Activated naive CD8-positive, alpha-beta T cell treated with anti-CD3 and anti-CD28 coated beads, Interleukin-2, amount 50 U/mL, for 24 hours (primary cell): ENCODE measurements around the gene TMEM187.

Experiments used
- ATAC-seq: fragments of 150-1000 bp; cut with Tn5 transposase; one replicate; pipeline ENCODE4 v1.10.0; 2021
- DNase-seq: peaks from one replicate; pipeline ENCODE4 v3.0.0; 2021
- H3K27ac Mint-ChIP-seq: one replicate; pipeline ENCODE4 v1.8.0; 2021; ENCODE audit warnings: mild to moderate bottlenecking, mixed read lengths
- H3K27me3 Mint-ChIP-seq: one replicate; pipeline ENCODE4 v1.8.0; 2021; ENCODE audit warnings: mixed read lengths
- H3K36me3 Mint-ChIP-seq: one replicate; pipeline ENCODE4 v1.8.0; 2021; ENCODE audit warnings: low read depth, mixed read lengths
- H3K4me1 Mint-ChIP-seq: one replicate; pipeline ENCODE4 v1.8.0; 2021; ENCODE audit warnings: mixed read lengths
- H3K4me3 Mint-ChIP-seq: one replicate; pipeline ENCODE4 v1.8.0; 2021; ENCODE audit warnings: mild to moderate bottlenecking, moderate library complexity, mixed read lengths
- H3K9me3 Mint-ChIP-seq: one replicate; pipeline ENCODE4 v1.8.0; 2021; ENCODE audit warnings: mixed read lengths

The TMEM187 gene

DNA sequence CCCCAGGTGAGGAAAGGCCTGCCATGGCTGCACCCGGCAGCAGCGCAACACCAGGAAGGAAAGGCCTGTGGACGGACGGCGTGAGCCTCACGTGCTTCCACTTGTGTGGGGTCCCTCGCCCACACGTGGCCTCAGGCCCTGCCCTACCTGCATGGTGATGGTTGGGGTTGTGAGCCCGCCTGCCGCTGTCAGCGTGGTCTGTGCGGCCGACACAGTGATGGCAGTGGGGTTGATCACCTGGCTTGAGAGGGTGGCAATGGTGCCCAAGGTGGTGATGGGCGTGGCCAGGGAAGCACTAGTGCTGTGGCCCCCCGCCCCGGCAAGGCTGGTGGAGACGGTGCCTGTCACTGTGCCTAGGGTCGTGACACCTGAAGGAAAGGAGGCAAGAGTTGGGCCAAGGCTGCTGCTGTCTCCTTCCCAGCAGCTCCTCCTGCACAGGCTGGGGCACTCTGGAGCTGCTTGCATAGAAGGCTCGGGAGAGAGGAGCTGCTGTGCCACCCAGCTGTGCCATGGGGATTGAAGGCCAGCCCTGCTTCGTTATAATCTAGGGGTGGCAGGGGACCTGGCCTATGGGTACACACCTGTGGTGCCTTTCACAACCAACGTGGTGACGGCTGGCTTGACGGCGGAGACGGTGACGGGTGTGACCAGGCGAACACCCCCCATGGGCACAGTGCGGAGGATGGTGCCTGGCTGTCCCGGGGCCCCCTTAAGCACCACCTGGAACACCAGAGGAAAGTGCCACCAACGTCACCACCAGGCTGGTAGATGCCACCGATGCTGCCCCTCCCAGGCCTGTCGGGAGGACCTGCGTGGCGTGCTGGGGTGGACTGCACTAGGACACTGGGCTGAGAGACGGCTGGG is 16.3 kb upstream of the TMEM187 start:
- no peak overlapping the region for H3K27ac Mint-ChIP-seq
- H3K4me1 Mint-ChIP-seq: peaks cover 13% of the 10 kb centered on the region
- no peaks in the 10 kb centered on the region for H3K27me3 Mint-ChIP-seq
- no peak for DNase-seq
- no peaks in the 10 kb centered on the region for H3K9me3 Mint-ChIP-seq
- H3K36me3 Mint-ChIP-seq: peaks cover 24% of the 10 kb centered on the region
- no peak for ATAC-seq
- H3K4me3 Mint-ChIP-seq: no peak overlapping the region

DNA sequence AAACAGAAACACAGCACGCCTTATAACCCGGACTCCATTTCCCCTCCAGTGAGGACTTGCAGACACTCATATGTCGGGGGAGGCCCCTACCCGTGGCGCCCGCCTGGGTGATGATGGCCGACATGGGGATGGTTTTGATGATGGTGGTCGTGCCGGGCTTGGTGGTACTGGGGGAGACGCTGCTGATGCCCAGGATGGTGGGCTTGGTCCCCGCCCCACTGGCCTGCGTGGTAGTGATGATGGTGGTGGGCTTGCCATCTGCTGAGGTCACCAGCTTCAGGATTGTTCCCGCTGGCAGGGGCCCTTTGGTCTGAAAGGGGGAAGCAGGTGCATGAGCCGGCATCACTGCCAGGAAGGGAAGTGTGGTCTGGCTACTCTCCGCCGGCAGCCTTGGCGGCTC is 15.3 kb upstream of the TMEM187 start:
- Mint-ChIP-seq H3K27me3 (no peaks in the 10 kb centered on the region), H3K4me3 (no peak overlapping the region), H3K27ac (no peak overlapping the region), H3K9me3 (no peaks in the 10 kb centered on the region), H3K4me1 (peaks cover 10% of the 10 kb centered on the region), H3K36me3 (peaks cover 20% of the 10 kb centered on the region)
- DNase-seq: no peak
- ATAC-seq: no peak

DNA sequence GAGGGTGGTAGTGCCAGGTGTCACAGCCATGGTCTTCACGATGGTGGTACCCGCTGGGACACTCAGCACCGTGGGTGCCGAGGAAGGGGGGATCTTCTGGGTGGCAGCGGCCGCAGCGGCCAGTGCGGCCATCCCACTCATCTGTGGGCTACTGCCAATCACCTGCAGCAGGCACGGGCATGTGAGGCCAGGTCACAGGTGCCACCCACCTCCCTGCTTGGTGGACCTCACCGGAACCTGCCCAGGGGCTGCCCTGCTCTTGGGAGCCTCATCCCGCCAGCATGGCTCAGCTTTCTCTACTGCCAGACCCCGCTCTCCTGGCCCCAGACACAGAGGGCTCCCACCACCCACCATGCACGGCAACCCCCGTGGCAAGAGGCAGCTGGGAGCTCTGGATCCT is 13.9 kb upstream of the TMEM187 start:
- Mint-ChIP-seq H3K27ac (no peak overlapping the region), H3K27me3 (no peaks in the 10 kb centered on the region), H3K4me1 (peaks cover 4% of the 10 kb centered on the region), H3K4me3 (no peak overlapping the region), H3K36me3 (peaks cover 20% of the 10 kb centered on the region), H3K9me3 (no peaks in the 10 kb centered on the region)
- DNase-seq: no peak
- no peak for ATAC-seq

DNA sequence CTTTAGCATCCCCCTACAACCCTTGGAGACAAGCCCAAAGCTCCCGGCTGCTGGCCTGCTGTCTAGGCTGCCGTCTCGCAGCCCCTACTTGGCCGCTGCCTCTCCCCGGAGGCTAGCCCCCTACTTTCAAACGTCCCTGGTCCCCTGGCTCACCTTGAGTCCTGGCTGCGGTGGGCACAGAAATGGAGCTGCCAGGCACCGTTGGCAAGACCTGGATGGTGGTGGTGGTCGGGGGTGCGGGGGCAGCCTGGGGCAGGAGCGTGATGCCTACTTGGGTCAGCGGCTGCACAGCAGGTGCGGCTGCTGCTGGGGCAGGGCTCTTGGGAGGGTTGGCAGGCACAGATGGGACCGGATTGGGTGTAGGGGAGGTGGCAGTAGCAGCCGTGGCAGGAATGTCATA is 12.9 kb upstream of the TMEM187 start:
- no peaks in the 10 kb centered on the region for H3K27me3 Mint-ChIP-seq
- H3K9me3 Mint-ChIP-seq: no peaks in the 10 kb centered on the region
- H3K27ac Mint-ChIP-seq: no peak overlapping the region
- ATAC-seq (no peak), DNase-seq (no peak)
- H3K4me1 Mint-ChIP-seq: peaks cover under 1% of the 10 kb centered on the region
- H3K4me3 Mint-ChIP-seq: no peak overlapping the region
- peaks cover 14% of the 10 kb centered on the region for H3K36me3 Mint-ChIP-seq

DNA sequence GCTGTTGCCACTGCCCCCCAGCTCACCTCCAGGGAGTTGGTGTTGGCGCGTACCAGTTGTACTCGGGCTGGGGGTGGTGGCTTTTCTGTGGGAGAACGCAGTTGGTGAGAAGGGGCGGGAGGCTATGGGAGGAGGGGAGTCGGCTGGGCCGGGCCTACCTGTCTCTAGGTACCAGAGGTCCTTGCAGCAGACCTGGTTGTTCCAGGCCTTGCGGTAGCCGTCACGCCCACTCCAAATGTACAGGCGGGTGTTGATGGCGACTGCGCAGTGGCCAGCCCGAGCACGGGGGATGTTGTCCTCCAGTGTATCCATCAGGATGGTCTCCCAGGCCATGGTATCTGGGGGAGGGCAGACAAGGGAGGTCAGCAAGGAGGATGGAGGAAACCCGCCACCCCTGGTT is 12.5 kb upstream of the TMEM187 start:
- H3K36me3 Mint-ChIP-seq: peaks cover 14% of the 10 kb centered on the region
- peaks cover 5% of the 10 kb centered on the region for H3K4me1 Mint-ChIP-seq
- ATAC-seq: no peak
- H3K27me3 Mint-ChIP-seq: no peaks in the 10 kb centered on the region
- DNase-seq: no peak
- H3K4me3 Mint-ChIP-seq: no peak overlapping the region
- no peak overlapping the region for H3K27ac Mint-ChIP-seq
- no peaks in the 10 kb centered on the region for H3K9me3 Mint-ChIP-seq

DNA sequence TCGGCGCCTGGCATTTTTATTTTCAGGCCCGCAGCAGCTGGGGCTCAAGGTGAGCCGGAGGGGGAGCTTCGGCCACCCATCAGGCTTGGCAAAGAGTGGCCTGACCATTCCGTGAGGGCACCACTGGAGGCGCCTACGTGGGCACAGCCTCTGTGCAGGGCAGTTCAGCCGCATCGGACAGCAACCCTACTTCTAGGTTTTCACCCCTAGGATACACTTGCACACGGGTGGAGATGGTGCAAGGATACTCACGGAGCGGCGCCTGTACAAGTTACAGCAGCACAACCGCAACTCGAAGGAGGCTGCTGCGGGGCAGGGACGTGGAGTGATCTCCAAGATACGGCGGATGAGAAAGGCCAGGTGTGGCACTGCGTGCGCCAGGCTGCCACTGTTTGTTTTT is 11.8 kb upstream of the TMEM187 start:
- Mint-ChIP-seq H3K36me3 (peaks cover 12% of the 10 kb centered on the region), H3K4me3 (no peak overlapping the region), H3K9me3 (no peaks in the 10 kb centered on the region), H3K4me1 (peaks cover 10% of the 10 kb centered on the region), H3K27me3 (no peaks in the 10 kb centered on the region), H3K27ac (no peak overlapping the region)
- no peak for ATAC-seq
- DNase-seq: no peak

DNA sequence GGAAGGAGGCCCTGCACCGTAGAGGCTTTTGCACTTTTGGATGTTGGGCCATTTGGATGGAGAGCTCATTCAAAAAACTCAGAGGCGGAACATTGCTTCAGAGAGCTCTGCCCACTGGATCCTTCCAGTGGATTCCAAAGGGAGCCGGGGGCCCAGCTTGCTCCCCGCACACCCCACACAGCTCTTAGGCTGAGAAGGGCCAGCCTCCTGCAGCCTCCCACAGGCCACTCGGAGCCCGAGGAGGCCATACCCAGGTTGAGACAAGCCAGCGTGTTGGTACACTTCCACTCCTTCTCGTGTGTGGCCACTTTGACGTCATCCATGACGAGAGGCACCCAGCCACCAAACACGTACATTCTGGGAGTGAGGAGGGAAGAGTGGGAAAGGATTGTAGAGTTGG is 11.3 kb upstream of the TMEM187 start:
- H3K36me3 Mint-ChIP-seq: peaks cover 9% of the 10 kb centered on the region
- DNase-seq: no peak

DNA sequence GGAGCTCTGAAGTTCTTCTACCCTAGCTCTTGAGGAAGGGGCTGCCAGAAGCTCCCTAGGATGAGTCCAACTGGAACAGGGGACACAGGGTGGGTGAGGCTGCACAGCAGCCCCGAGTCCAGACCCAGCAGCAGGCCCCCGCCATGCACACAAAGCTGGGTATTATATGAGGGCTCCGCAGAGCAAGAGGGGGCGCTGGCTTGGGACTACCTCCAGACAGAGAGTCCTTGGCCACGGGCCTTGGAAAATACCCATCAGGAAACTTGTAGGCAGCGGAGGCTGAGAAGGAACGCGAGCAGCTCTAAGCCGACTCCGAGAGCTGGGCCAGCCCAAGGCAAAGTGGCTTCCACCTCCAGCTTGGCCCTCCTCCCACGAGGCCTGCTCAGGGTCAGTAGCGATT is 9.0 kb upstream of the TMEM187 start:
- ATAC-seq (no peak), DNase-seq (no peak)
- Mint-ChIP-seq H3K4me3 (no peak overlapping the region), H3K27ac (no peak overlapping the region), H3K36me3 (peaks cover 24% of the 10 kb centered on the region), H3K27me3 (no peaks in the 10 kb centered on the region), H3K9me3 (no peaks in the 10 kb centered on the region), H3K4me1 (peaks cover 33% of the 10 kb centered on the region)

More for the DNA sequence above, 11.3 kb upstream of the TMEM187 start:
- H3K27ac Mint-ChIP-seq: no peak overlapping the region
- H3K4me1 Mint-ChIP-seq: peaks cover 14% of the 10 kb centered on the region
- H3K4me3 Mint-ChIP-seq: no peak overlapping the region
- H3K9me3 Mint-ChIP-seq: no peaks in the 10 kb centered on the region
- H3K27me3 Mint-ChIP-seq: no peaks in the 10 kb centered on the region
- ATAC-seq: no peak

DNA sequence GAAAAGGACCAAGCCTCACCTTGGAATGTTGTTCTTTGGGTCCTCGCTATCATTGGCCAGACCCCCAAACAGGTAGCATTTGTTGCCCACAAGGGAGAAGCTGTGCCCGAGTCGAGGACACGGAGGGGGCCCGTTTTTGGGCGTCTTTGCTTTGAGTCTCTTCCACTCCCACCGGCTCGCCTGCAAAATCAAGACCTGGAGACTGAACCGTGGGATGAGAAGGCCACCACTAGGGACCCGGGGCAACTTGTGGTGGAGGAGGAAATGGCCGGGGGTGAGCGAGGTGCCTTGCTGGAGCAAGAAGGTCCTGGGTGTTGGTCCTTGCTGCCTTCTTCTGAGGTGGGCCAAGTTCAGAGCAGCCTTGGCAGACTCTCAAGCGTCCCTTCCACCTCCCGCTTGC is 8.4 kb upstream of the TMEM187 start:
- Mint-ChIP-seq H3K4me1 (peaks cover 33% of the 10 kb centered on the region), H3K27me3 (no peaks in the 10 kb centered on the region), H3K27ac (no peak overlapping the region), H3K36me3 (peaks cover 24% of the 10 kb centered on the region), H3K9me3 (no peaks in the 10 kb centered on the region), H3K4me3 (no peak overlapping the region)
- ATAC-seq: no peak
- no peak for DNase-seq

DNA sequence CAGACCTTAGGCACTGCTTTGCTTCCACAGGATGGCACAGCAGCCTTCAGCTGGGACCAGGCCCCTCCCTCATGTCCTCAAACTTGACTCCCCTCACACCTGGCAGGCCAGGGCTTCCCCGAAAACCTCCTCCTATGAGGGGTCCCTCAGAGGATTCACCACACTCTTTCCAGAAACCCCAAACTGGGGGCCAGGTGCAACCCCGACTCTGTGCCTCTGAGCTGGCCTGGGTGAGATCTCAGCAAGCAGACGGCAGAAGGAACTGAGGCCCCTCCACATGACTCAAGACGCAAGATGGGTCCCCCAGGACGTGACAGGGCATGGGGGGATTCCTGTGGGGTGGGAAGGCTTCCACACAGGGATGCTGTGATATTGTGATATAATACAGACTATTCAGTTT is 7.1 kb upstream of the TMEM187 start:
- Mint-ChIP-seq H3K27ac (peak overlapping the region; percentile 94), H3K9me3 (no peaks in the 10 kb centered on the region), H3K27me3 (no peaks in the 10 kb centered on the region), H3K36me3 (peaks cover 26% of the 10 kb centered on the region), H3K4me3 (no peak overlapping the region), H3K4me1 (peaks cover 33% of the 10 kb centered on the region)
- no peak for DNase-seq
- no peak for ATAC-seq

DNA sequence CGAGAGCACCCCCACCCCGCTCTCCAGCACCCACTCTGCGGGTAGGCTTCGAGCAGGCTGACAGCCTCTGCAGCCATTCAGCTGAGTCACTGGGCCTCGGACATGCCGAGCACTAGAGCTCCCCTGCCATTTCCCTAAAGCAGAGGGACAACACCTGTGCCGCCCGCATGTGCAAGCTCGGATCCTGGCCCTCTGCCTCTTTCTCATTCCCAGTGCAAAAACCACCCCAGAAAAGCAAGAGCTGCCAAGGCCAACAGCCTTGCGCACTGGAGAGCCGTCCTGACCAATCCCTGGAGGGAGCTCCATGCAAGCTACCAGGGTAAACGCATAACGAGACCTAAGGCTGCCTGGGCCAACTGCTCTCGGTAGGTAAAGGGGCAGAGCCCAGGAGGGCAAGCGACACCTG is 6.3 kb upstream of the TMEM187 start:
- Mint-ChIP-seq H3K36me3 (peaks cover 19% of the 10 kb centered on the region), H3K27ac (peak overlapping the region; percentile 94), H3K27me3 (no peaks in the 10 kb centered on the region), H3K4me3 (peak overlapping the region; percentile 99), H3K4me1 (peaks cover 33% of the 10 kb centered on the region), H3K9me3 (no peaks in the 10 kb centered on the region)
- ATAC-seq (no peak), DNase-seq (no peak)

DNA sequence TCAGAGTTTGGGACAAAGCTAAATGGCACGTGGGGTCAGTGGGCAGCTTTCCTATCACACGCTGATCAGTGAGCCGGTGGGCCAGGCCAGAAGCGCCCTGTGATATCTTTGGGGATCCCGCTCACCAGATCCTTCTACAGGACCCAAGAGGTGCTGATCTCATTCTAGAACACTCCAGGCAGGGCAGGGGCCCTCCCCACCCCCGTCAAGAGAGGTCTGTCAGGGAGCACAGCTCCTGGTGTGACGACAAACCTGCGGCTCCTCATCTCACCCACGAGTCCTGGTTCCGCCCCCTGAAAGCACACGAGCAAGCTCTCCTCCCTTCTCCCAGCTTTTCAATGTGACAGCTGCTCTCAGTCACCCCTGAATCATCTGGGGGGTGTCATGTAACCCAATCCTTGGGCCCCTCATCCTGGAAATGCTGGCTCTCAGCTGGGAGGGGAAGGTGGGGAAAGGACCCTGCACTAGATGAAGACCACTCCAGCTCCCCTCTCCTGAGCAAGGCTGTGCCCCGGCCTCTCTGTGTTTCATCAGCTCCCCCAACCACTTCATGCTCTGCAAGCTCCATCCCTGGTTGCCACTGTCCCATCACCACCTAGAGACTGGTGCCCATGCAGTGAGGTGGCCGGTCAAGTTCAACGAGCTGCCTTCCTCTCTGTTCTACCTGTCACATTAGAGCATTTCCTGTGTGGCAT is 5.6 kb upstream of the TMEM187 start:
- DNase-seq (peak; percentile 60), ATAC-seq (peak; percentile 45)
- Mint-ChIP-seq H3K9me3 (no peaks in the 10 kb centered on the region), H3K4me3 (peak overlapping the region; percentile 99), H3K27me3 (no peaks in the 10 kb centered on the region), H3K27ac (peak overlapping the region; percentile 94), H3K4me1 (peaks cover 33% of the 10 kb centered on the region), H3K36me3 (peaks cover 21% of the 10 kb centered on the region)

DNA sequence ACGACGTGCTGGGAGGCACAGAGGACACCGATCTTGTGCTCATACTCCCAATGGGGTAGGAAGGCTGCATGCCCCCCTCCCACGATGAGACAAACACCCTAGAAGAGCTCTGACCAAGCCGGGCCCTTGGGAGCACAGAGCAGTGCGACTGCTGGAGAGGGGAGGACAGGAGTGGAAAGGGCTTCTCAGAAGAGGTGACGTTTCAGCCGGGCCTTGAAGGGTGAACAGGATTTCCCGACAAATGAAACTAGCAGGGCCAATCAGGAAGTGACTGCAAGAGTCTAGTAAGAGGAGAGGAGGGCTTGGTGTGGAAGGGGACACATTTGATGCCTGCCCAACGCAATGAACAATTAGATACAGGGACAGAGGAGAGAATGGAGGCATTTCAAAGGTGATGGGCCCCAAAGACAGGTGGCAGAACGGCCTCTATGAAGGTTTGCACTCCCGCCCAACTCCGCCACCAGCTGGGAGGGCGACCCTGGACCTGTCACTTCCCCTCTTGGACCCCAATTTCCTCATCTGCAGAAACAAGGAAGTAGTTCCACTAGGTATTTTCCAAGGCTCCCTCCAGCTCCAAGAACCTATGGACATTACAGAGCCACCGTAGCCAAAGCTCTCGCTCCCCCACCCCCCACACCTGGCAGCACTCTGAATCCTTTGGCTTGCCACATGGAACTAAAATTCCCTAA is 4.9 kb upstream of the TMEM187 start:
- H3K27me3 Mint-ChIP-seq: no peaks in the 10 kb centered on the region
- DNase-seq (no peak), ATAC-seq (peak; percentile 17)
- H3K36me3 Mint-ChIP-seq: peaks cover 21% of the 10 kb centered on the region
- no peaks in the 10 kb centered on the region for H3K9me3 Mint-ChIP-seq
- H3K4me1 Mint-ChIP-seq: peaks cover 33% of the 10 kb centered on the region
- peak overlapping the region; percentile 99 for H3K4me3 Mint-ChIP-seq
- peak overlapping the region; percentile 94 for H3K27ac Mint-ChIP-seq

DNA sequence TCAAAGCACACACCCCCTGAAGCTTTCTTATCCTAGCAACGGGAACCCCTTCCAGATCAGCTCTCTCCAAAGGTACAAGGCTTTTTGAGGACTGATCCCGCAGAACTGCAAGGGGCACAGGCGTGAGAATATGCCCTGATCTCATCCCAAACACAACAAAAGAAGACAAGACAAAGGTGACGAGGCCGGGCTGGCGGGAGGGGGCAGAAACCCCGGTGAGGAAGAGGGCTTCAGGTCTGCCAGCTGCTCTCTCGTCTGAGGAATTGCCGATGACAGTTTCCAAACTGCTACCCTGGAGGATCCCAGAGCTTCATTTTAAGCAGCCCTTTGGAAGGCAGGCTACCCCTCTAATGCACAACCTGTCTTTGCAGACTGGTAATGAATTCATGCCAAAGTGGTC is 4.3 kb upstream of the TMEM187 start:
- peaks cover 21% of the 10 kb centered on the region for H3K36me3 Mint-ChIP-seq

DNA sequence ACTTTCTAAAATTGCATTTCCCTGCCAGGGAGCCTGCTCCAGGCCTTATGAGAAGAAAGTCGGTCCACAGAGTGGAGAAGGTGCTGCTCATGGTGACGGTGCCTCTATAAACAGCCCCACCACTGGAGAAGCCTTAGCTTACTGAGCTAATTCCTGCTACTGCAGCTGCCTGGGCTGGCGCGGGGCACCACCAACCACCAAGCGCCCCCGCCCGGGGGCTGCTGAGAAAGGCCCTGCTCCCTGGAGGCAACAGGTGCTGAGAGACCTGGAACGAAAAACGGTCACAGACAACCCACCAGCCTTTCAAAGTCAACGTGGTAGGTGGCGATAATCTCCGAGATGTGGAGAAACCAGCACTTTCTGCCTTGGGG is 3.8 kb upstream of the TMEM187 start:
- Mint-ChIP-seq H3K36me3 (peaks cover 21% of the 10 kb centered on the region), H3K27ac (no peak overlapping the region), H3K27me3 (no peaks in the 10 kb centered on the region), H3K4me3 (peak overlapping the region; percentile 99), H3K4me1 (peaks cover 41% of the 10 kb centered on the region), H3K9me3 (no peaks in the 10 kb centered on the region)
- ATAC-seq (no peak), DNase-seq (no peak)

More for the DNA sequence above, 4.3 kb upstream of the TMEM187 start:
- no peak for ATAC-seq
- Mint-ChIP-seq H3K4me1 (peaks cover 36% of the 10 kb centered on the region), H3K27me3 (no peaks in the 10 kb centered on the region), H3K4me3 (peak overlapping the region; percentile 99), H3K9me3 (no peaks in the 10 kb centered on the region), H3K27ac (peak overlapping the region; percentile 94)
- DNase-seq: no peak
